ENCODE measurements around the gene CDC42SE2. TPM values are rescaled to one million over a fixed set of nuclear protein-coding genes. Genes with fewer than 3 reads are reported as not detected.
A peak's percentile ranks its signal among the peaks of the same experiment; 100 is the strongest.

CDC42SE2 gene
- total and polyA plus RNA-seq, 3 experiments from 2014 or later, result 125 to 460 (median 131) TPM

DNA sequence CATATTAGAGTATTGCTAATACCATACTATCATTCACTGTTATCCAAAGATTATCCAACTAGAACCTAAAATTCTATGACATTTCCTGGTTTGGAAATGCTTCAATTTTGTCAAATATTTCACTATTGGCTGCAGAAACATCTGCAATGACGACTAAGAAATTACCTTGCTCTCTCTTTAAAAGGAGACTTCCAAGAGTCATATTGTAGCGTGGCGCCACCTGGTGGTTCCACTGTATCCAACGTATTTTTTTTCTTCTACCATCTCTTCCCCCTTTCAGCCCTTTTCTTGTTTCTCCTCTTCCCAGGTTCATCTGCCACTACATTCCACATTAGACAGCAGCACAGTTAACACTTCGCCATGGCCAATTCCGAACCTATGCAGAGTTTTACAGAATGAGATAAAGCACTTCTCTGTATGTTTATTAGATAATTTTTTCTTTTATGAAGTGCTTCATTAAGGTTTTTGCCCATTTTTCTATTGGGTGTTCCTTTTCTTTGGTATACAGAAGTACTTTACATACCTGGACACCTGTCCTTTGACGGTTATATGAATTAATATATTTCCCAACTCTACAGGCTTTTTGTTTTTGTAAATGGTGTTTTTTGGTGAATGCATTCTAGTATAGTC is 153.5 kb downstream of the CDC42SE2 start:
- DNase-seq, result peak; percentile 62 to 87 (median 75)
- ChIA-PET CTCF (interaction anchor here (0.7 to 4.1 kb wide), 3 partner anchors 11 to 152 kb away, joined by 3 to 19 read pairs (median 10); partner anchors contain the start of gene CDC42SE2), POLR2A (interaction anchor here (0.6 to 1.2 kb wide), 2 partner anchors 131 to 147 kb away, joined by 5 to 7 read pairs; no protein-coding TSS in a partner anchor)
- Mint-ChIP-seq H3K36me3 (peaks cover 0 to 20% (median 4%) of the 10 kb centered on the region in 3 donors), H3K4me1 (peaks cover 35 to 52% (median 50%) of the 10 kb centered on the region in 3 donors), H3K4me3 (peak overlapping the region in 6 of 7 donors; percentile 3 to 77 (median 67)), H3K27me3 (no peaks in the 10 kb centered on the region), H3K9me3 (no peaks in the 10 kb centered on the region), H3K27ac (peak overlapping the region; percentile 34 to 93 (median 88))
- Histone ChIP-seq H3K27ac (ENCODE audit: low read depth, low read length) (no peak overlapping the region), H3K4me1 (ENCODE audit: insufficient read depth, low read length) (peaks cover 25% of the 10 kb centered on the region), H3K27me3 (ENCODE audit: insufficient read depth, low read length, poor library complexity, severe bottlenecking) (no peaks in the 10 kb centered on the region), H3K4me3 (ENCODE audit: low read length) (no peak overlapping the region), H3K36me3 (ENCODE audit: insufficient read depth, low read length) (peaks cover 5% of the 10 kb centered on the region), H3K9me3 (ENCODE audit: low read length) (no peaks in the 10 kb centered on the region)

DNA sequence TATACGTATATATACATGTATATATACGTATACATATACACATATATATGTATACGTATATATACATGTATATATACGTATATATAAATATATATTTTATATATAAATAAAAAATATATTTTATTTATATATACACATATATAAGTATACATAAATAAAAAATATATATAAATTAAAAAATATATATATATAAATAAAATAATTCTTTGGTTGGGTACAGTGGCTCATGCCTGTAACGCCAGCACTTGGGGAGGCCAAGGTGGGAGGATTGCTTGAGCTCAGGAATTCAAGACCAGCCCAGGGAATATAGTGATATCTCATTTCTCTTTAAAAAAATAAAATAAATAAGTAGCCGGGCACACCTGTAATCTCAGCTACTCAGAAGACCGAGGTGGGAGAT is 155.0 kb downstream of the CDC42SE2 start:
- Histone ChIP-seq H3K36me3 (ENCODE audit: insufficient read depth, low read length) (peaks cover 5% of the 10 kb centered on the region), H3K27me3 (ENCODE audit: insufficient read depth, low read length, poor library complexity, severe bottlenecking) (no peaks in the 10 kb centered on the region), H3K4me3 (ENCODE audit: low read length) (no peak overlapping the region), H3K9me3 (ENCODE audit: low read length) (no peaks in the 10 kb centered on the region), H3K27ac (ENCODE audit: low read depth, low read length) (no peak overlapping the region), H3K4me1 (ENCODE audit: insufficient read depth, low read length) (peaks cover 19% of the 10 kb centered on the region)
- ChIA-PET CTCF (interaction anchor here (0.7 to 1.3 kb wide), 4 partner anchors 9 to 260 kb away, joined by 3 to 4 read pairs (median 4); no protein-coding TSS in a partner anchor), POLR2A (interaction anchor here (0.7 kb wide), 4 partner anchors 9 to 265 kb away, joined by 3 to 4 read pairs (median 4); no protein-coding TSS in a partner anchor)
- H3K9me3 Mint-ChIP-seq, result no peaks in the 10 kb centered on the region
- H3K4me1 Mint-ChIP-seq, result peaks cover 33 to 45% (median 43%) of the 10 kb centered on the region in 3 donors
- no peak for DNase-seq
- peaks cover 0 to 30% (median 8%) of the 10 kb centered on the region in 3 donors for H3K36me3 Mint-ChIP-seq
- H3K4me3 Mint-ChIP-seq, result no peak overlapping the region
- H3K27me3 Mint-ChIP-seq, result no peaks in the 10 kb centered on the region
- peak overlapping the region in 1 of 8 donors; percentile 79 for H3K27ac Mint-ChIP-seq

DNA sequence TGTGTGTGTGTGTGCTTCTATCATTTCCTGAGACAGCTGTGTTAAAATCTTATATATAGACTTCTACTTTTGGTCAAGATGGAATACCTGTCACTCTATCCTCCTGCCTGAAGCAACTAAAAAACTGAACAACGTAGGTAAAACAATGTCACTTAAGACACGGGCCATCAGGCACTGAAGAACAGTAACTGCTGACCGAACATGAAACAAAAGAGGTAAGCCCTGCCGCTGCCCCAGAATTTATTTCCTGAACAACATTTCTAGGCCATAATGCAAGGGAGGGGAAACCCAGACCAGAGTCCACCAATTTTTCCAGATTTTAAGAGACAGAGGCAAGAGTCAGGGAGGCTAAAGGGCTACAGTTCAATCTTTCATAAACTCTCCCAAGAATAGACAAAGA is 156.0 kb downstream of the CDC42SE2 start:
- no peak for DNase-seq
- POLR2A ChIA-PET, result no interaction called here

DNA sequence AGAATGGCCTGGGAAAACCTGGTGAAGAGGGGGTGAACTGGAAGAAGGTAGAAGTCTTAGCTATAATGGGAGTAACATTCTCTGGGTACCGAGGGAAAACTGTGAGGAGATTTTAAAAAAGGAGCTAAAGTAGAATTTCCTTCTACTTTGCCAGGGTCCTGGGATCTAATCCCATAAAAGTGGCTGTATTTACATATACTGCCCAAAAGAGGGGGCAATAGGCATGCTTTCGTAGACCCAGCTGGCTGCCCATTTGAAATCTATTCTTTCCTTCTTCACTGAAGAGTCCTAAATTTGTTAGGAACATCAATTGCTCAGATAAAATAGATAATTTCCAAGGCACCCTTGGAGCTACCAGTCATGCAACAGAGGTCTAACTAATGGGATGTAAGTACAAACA is 159.2 kb downstream of the CDC42SE2 start:
- H3K27ac Mint-ChIP-seq, result peak overlapping the region; percentile 2 to 74 (median 30)
- Histone ChIP-seq H3K9me3 (ENCODE audit: low read length) (no peaks in the 10 kb centered on the region), H3K27me3 (ENCODE audit: insufficient read depth, low read length, poor library complexity, severe bottlenecking) (no peaks in the 10 kb centered on the region), H3K27ac (ENCODE audit: low read depth, low read length) (no peak overlapping the region), H3K4me1 (ENCODE audit: insufficient read depth, low read length) (peaks cover 6% of the 10 kb centered on the region), H3K36me3 (ENCODE audit: insufficient read depth, low read length) (peaks cover 30% of the 10 kb centered on the region), H3K4me3 (ENCODE audit: low read length) (no peak overlapping the region)
- peaks cover 5 to 25% (median 8%) of the 10 kb centered on the region in 3 donors for H3K4me1 Mint-ChIP-seq
- no peak overlapping the region for H3K4me3 Mint-ChIP-seq
- DNase-seq, result no peak
- peaks cover 0 to 54% (median 5%) of the 10 kb centered on the region in 3 donors for H3K36me3 Mint-ChIP-seq
- no peaks in the 10 kb centered on the region for H3K9me3 Mint-ChIP-seq
- ChIA-PET POLR2A (interaction anchor here (0.9 kb wide), 1 partner anchor 269 kb away, joined by 4 read pairs; no protein-coding TSS in a partner anchor), CTCF (interaction anchor here (0.6 to 1.3 kb wide), 3 partner anchors 14 to 258 kb away, joined by 3 to 6 read pairs (median 4); partner anchors contain the start of gene HINT1)
- no peaks in the 10 kb centered on the region for H3K27me3 Mint-ChIP-seq

More for the DNA sequence above, 156.0 kb downstream of the CDC42SE2 start:
- H3K36me3 Mint-ChIP-seq, result peaks cover 0 to 31% (median 8%) of the 10 kb centered on the region in 3 donors
- H3K27ac ChIP-seq (ENCODE audit: low read depth, low read length), result no peak overlapping the region
- H3K9me3 ChIP-seq (ENCODE audit: low read length), result no peaks in the 10 kb centered on the region
- no peaks in the 10 kb centered on the region for H3K9me3 Mint-ChIP-seq
- no peak overlapping the region for H3K4me3 Mint-ChIP-seq
- H3K36me3 ChIP-seq (ENCODE audit: insufficient read depth, low read length), result peaks cover 5% of the 10 kb centered on the region
- H3K4me3 ChIP-seq (ENCODE audit: low read length), result no peak overlapping the region
- peaks cover 24 to 36% (median 33%) of the 10 kb centered on the region in 3 donors for H3K4me1 Mint-ChIP-seq
- H3K27me3 Mint-ChIP-seq, result no peaks in the 10 kb centered on the region
- H3K27me3 ChIP-seq (ENCODE audit: insufficient read depth, low read length, poor library complexity, severe bottlenecking), result no peaks in the 10 kb centered on the region
- H3K27ac Mint-ChIP-seq, result peak overlapping the region; percentile 31 to 84 (median 70)
- H3K4me1 ChIP-seq (ENCODE audit: insufficient read depth, low read length), result peaks cover 9% of the 10 kb centered on the region
- CTCF ChIA-PET, result interaction anchor here (1.2 to 1.3 kb wide), 2 partner anchors 8 to 261 kb away, joined by 4 read pairs; no protein-coding TSS in a partner anchor

DNA sequence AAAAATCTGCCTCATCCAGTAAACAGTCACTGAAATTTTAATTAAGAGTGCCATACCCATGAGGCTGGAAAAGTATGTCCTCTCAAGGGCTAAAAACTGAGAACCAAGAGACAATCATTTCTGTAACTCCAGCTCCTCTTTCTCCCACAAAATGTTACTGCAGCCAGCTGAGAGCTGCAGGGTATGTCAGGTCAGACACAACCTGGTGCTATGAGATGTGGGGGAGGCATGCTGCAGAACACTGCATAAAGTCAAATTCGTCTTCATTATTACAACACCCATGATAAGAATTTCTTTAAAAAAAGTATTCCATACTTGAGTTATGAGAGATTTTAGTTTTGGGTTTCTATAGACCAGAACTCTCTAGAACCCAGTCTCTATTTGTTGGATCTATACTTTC is 162.2 kb downstream of the CDC42SE2 start:
- CTCF ChIA-PET, result interaction anchor here (0.8 kb wide), 1 partner anchor 555 kb away, joined by 3 read pairs; no protein-coding TSS in a partner anchor
- Mint-ChIP-seq H3K4me1 (peaks cover 0 to 26% (median 9%) of the 10 kb centered on the region in 3 donors), H3K9me3 (no peaks in the 10 kb centered on the region), H3K27ac (peak overlapping the region in 4 of 8 donors; percentile 42 to 91 (median 71)), H3K27me3 (no peaks in the 10 kb centered on the region), H3K4me3 (no peak overlapping the region), H3K36me3 (peaks cover 4 to 69% (median 16%) of the 10 kb centered on the region in 3 donors)
- POLR2A ChIA-PET, result no interaction called here
- H3K4me3 ChIP-seq (ENCODE audit: low read length), result no peak overlapping the region
- no peaks in the 10 kb centered on the region for H3K27me3 ChIP-seq (ENCODE audit: insufficient read depth, low read length, poor library complexity, severe bottlenecking)
- H3K4me1 ChIP-seq (ENCODE audit: insufficient read depth, low read length), result peaks cover 6% of the 10 kb centered on the region
- H3K27ac ChIP-seq (ENCODE audit: low read depth, low read length), result no peak overlapping the region
- no peaks in the 10 kb centered on the region for H3K9me3 ChIP-seq (ENCODE audit: low read length)
- no peak for DNase-seq
- peaks cover 34% of the 10 kb centered on the region for H3K36me3 ChIP-seq (ENCODE audit: insufficient read depth, low read length)

DNA sequence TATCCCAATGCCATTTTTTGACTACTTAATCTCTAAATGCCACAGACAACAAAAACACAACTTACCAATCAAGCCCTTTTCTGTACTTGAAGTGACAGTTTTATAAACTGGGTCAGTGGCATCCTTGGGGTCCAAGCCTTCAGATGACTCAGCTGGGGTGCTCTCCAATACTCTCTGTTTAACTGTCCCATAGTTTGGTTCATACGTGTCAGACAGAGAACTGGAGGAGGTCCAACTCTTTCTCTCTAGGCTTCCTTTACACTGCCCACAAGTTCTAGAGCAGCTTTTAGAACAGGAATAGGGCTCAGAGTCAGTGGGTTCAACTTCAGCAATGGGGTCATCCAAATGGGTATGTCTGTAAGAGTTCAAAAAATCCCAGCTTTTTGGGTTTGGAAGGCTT is 166.9 kb downstream of the CDC42SE2 start:
- Mint-ChIP-seq H3K27me3 (no peaks in the 10 kb centered on the region), H3K9me3 (no peaks in the 10 kb centered on the region), H3K27ac (peak overlapping the region in 5 of 8 donors; percentile 12 to 66 (median 48)), H3K36me3 (peaks cover 4 to 80% (median 31%) of the 10 kb centered on the region in 3 donors), H3K4me3 (no peak overlapping the region), H3K4me1 (peaks cover 0 to 19% (median 9%) of the 10 kb centered on the region in 3 donors)
- no peak overlapping the region for H3K27ac ChIP-seq (ENCODE audit: low read depth, low read length)
- DNase-seq, result no peak
- no peaks in the 10 kb centered on the region for H3K9me3 ChIP-seq (ENCODE audit: low read length)
- peaks cover 52% of the 10 kb centered on the region for H3K36me3 ChIP-seq (ENCODE audit: insufficient read depth, low read length)
- no peak overlapping the region for H3K4me3 ChIP-seq (ENCODE audit: low read length)
- H3K27me3 ChIP-seq (ENCODE audit: insufficient read depth, low read length, poor library complexity, severe bottlenecking), result no peaks in the 10 kb centered on the region
- ChIA-PET CTCF (no interaction called here), POLR2A (no interaction called here)
- H3K4me1 ChIP-seq (ENCODE audit: insufficient read depth, low read length), result peaks cover 6% of the 10 kb centered on the region

DNA sequence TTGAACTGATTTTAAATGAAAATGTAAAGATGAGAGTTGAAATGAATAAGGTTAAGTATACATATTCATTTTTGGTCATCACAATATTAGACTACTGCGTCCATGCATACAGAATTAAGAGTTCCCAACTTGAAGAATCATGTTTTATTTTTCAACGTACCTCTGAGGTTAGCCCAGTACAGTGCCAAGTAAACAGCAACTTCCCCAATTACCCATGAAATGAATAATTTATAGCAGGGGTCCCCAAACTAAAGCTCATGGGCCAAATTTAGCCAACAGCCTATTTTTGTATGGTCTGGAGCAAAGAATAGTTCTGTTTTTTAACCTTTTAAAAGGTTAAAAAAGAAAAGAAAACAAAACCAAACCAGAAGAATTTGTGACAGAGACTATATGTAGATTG is 167.9 kb downstream of the CDC42SE2 start:
- Histone ChIP-seq H3K4me1 (ENCODE audit: insufficient read depth, low read length) (no peaks in the 10 kb centered on the region), H3K27me3 (ENCODE audit: insufficient read depth, low read length, poor library complexity, severe bottlenecking) (no peaks in the 10 kb centered on the region), H3K4me3 (ENCODE audit: low read length) (no peak overlapping the region), H3K36me3 (ENCODE audit: insufficient read depth, low read length) (peaks cover 47% of the 10 kb centered on the region), H3K27ac (ENCODE audit: low read depth, low read length) (no peak overlapping the region), H3K9me3 (ENCODE audit: low read length) (no peaks in the 10 kb centered on the region)
- H3K36me3 Mint-ChIP-seq, result peaks cover 4 to 79% (median 31%) of the 10 kb centered on the region in 3 donors
- peak overlapping the region in 2 of 8 donors; percentile 64 to 80 for H3K27ac Mint-ChIP-seq
- ChIA-PET CTCF (no interaction called here), POLR2A (no interaction called here)
- no peaks in the 10 kb centered on the region for H3K9me3 Mint-ChIP-seq
- H3K4me1 Mint-ChIP-seq, result peaks cover 0 to 15% (median 9%) of the 10 kb centered on the region in 3 donors
- H3K27me3 Mint-ChIP-seq, result no peaks in the 10 kb centered on the region
- DNase-seq, result no peak
- H3K4me3 Mint-ChIP-seq, result no peak overlapping the region

DNA sequence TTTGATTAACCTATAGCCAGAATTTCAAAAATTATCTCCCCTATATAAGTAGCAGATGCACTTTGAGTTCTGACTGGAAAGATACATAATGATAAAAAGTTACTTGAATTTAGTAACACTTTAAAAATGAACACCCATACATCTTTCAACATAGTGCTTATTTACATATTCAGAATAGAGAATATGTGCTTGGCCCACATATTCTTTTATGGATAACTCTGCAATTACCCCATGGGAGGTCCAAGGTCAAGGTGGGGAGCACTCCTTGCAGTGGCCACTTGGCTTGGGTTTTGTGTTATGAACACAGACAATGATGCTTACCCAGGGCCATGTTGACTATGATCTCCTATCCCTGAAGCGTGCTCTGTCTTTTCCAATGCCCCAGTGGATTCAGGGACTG is 169.3 kb downstream of the CDC42SE2 start:
- POLR2A ChIA-PET, result no interaction called here
- Mint-ChIP-seq H3K9me3 (no peaks in the 10 kb centered on the region), H3K27ac (peak overlapping the region; percentile 27 to 91 (median 59)), H3K27me3 (no peaks in the 10 kb centered on the region), H3K4me3 (peak overlapping the region in 1 of 7 donors; percentile 15), H3K4me1 (peaks cover 0 to 15% (median 9%) of the 10 kb centered on the region in 3 donors), H3K36me3 (peaks cover 4 to 84% (median 35%) of the 10 kb centered on the region in 3 donors)
- no peak for DNase-seq
- Histone ChIP-seq H3K27ac (ENCODE audit: low read depth, low read length) (no peak overlapping the region), H3K36me3 (ENCODE audit: insufficient read depth, low read length) (peaks cover 48% of the 10 kb centered on the region), H3K9me3 (ENCODE audit: low read length) (no peaks in the 10 kb centered on the region), H3K4me3 (ENCODE audit: low read length) (no peak overlapping the region), H3K27me3 (ENCODE audit: insufficient read depth, low read length, poor library complexity, severe bottlenecking) (no peaks in the 10 kb centered on the region), H3K4me1 (ENCODE audit: insufficient read depth, low read length) (no peaks in the 10 kb centered on the region)
- CTCF ChIA-PET, result no interaction called here
